Breast epithelium (tissue), 3 donors: ENCODE results near the gene TAF4B.

Source experiments
- POLR2A ChIP-seq: fragments of 450-650 bp; IDR thresholded peaks from one replicate; pipeline ENCODE4 v1.6.1; 2016; ENCODE audit warnings: antibody characterized with exemption, mild to moderate bottlenecking, moderate library complexity
- TF ChIP-seq, protein P1 (sequence below), 3 donors: fragments of 450-650 bp; IDR thresholded peaks; one replicate each; pipeline ENCODE4 v1.5.1; 2016 to 2017; ENCODE audit warnings: antibody characterized with exemption in 3 of 3, mild to moderate bottlenecking in 3 of 3, moderate library complexity in 3 of 3

- no peak for TF ChIP-seq POLR2A
- TF ChIP-seq, protein P1, sequence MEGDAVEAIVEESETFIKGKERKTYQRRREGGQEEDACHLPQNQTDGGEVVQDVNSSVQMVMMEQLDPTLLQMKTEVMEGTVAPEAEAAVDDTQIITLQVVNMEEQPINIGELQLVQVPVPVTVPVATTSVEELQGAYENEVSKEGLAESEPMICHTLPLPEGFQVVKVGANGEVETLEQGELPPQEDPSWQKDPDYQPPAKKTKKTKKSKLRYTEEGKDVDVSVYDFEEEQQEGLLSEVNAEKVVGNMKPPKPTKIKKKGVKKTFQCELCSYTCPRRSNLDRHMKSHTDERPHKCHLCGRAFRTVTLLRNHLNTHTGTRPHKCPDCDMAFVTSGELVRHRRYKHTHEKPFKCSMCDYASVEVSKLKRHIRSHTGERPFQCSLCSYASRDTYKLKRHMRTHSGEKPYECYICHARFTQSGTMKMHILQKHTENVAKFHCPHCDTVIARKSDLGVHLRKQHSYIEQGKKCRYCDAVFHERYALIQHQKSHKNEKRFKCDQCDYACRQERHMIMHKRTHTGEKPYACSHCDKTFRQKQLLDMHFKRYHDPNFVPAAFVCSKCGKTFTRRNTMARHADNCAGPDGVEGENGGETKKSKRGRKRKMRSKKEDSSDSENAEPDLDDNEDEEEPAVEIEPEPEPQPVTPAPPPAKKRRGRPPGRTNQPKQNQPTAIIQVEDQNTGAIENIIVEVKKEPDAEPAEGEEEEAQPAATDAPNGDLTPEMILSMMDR (IDR thresholded peaks at IDR 0.05) = no peak
Measured at GRCh38 chr18:26421931-26422330, 195.7 kb downstream of the TAF4B start.
